ENCODE data around the gene LRRC1. TPM values are rescaled to one million over a fixed set of nuclear protein-coding genes. Genes with fewer than 3 reads are reported as not detected.

The LRRC1 gene
- total and polyA plus RNA-seq, 2 experiments from 2014 or later: 11.3 to 16.6 TPM

DNA sequence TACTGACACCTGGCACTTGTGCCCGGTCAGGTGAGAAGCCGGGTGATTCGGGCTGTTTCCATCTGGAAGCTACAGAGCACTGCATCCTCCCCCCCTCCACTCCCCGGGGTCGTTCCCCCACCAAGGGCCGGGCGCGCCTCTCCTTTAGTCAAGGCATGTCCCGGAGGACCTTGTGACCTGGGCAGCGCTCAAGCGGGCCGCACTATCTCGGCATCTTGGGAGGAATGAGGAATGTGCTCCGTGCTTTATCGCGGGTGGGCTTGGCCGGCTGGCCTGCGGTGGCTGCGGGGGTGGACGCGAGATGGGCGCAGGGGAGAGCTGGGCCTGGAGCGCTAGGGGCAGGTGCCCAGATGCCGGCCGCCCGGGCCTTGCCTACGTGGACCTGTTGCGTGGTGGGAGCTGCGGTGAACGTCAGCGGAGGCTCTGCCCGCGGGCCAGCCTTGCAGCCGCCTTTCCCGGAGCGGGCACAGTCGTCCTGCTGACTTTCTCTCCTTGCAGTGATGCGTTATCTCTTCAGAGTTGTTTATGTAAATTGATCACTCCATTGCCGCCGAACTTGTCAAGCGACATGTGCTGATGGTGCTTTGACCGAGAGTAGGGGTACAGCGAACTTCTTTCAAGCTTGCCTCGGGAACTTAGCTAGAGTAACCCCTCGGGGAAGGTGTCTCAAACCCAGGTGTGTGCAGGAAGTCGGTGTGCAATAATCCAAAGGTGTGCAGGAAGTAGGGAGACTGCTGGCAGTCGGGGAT is 1.1 kb downstream of the LRRC1 start:
- Mint-ChIP-seq H3K27me3 (ENCODE audit: insufficient read depth, low read depth, poor library complexity) (peaks cover 17% of the 10 kb centered on the region), H3K9me3 (no peaks in the 10 kb centered on the region; the same call in 2 of the 3 replicates), H3K36me3 (ENCODE audit: low read depth) (peaks cover 3% of the 10 kb centered on the region; the same call in 1 of the 3 replicates), H3K4me3 (peak overlapping the region; percentile 96), H3K27ac (peak overlapping the region; percentile 86; the same call in 1 of the 2 replicates), H3K4me1 (peaks cover 27% of the 10 kb centered on the region)
- Histone ChIP-seq H3K4me3 (peak overlapping the region; percentile 98), H3K4me1 (ENCODE audit: insufficient read depth) (peaks cover 6% of the 10 kb centered on the region), H3K27me3 (ENCODE audit: insufficient read depth) (peaks cover 23% of the 10 kb centered on the region), H3K36me3 (ENCODE audit: insufficient read depth) (no peaks in the 10 kb centered on the region), H3K9me2 (ENCODE audit: insufficient read depth) (no peaks in the 10 kb centered on the region), H3K4me2 (peak overlapping the region; percentile 99), H4K20me1 (replicated peaks; ENCODE audit: insufficient read depth) (peaks cover 11% of the 10 kb centered on the region), H3F3A (replicated peaks; ENCODE audit: low read depth) (0 out of 2 replicates have a peak, but pooled peaks cover 3% of the 10 kb centered on the region), H3K79me2 (replicated peaks; ENCODE audit: insufficient read depth) (peaks cover 50% of the 10 kb centered on the region), H2AFZ (peak overlapping the region; percentile 95), H3K27ac (ENCODE audit: low read depth) (no peak overlapping the region)
- peak; percentile 56 for DNase-seq (ENCODE audit: low spot score)
- TF ChIP-seq CREB1 (CRISPR knock-in tag; IDR thresholded peaks at IDR 0.05; ENCODE audit: low read depth) (0 out of 2 replicates have a peak, but pooled peaks have one; percentile 20), EZH2 (IDR thresholded peaks at IDR 0.05; ENCODE audit: low read depth, unreplicated experiment) (peak; percentile 26), ZNF114 (CRISPR knock-in tag; IDR thresholded peaks at IDR 0.05) (no peak)
- ATAC-seq: peak; percentile 13

DNA sequence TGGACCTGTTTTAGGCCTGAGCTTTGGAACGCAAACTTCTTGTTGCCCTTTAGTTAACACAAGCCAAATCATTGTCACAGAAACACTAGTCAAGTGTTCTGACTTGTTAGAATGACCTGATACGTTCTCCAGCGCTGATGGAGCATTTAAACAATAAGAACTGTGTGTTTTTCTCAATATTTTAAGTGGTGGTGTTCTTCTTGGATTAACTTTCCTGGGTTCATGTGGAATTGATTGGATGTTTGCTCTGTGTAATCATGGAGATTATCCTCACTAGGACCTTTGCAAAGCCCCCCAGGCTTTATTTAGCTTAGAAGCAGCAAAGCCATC is 1.6 kb downstream of the LRRC1 start:
- peak overlapping the region; percentile 96 for H3K4me3 Mint-ChIP-seq
- no peaks in the 10 kb centered on the region; the same call in 2 of the 3 replicates for H3K9me3 Mint-ChIP-seq
- TF ChIP-seq NANOG (IDR thresholded peaks at IDR 0.05; ENCODE audit: borderline replicate concordance): no peak
- TF ChIP-seq ZNF114 (CRISPR knock-in tag; IDR thresholded peaks at IDR 0.05): no peak
- no peak for TF ChIP-seq ZNF331 (CRISPR knock-in tag; IDR thresholded peaks at IDR 0.05; ENCODE audit: low read depth)
- TF ChIP-seq, protein P1, sequence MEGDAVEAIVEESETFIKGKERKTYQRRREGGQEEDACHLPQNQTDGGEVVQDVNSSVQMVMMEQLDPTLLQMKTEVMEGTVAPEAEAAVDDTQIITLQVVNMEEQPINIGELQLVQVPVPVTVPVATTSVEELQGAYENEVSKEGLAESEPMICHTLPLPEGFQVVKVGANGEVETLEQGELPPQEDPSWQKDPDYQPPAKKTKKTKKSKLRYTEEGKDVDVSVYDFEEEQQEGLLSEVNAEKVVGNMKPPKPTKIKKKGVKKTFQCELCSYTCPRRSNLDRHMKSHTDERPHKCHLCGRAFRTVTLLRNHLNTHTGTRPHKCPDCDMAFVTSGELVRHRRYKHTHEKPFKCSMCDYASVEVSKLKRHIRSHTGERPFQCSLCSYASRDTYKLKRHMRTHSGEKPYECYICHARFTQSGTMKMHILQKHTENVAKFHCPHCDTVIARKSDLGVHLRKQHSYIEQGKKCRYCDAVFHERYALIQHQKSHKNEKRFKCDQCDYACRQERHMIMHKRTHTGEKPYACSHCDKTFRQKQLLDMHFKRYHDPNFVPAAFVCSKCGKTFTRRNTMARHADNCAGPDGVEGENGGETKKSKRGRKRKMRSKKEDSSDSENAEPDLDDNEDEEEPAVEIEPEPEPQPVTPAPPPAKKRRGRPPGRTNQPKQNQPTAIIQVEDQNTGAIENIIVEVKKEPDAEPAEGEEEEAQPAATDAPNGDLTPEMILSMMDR (conservative IDR thresholded peaks at IDR 0.05; ENCODE audit: low read depth in 2 of 2): no peak
- TF ChIP-seq POLR2AphosphoS5 (IDR thresholded peaks at IDR 0.05; ENCODE audit: low read depth): no peak
- no peak for TF ChIP-seq ZNF462 (CRISPR knock-in tag; IDR thresholded peaks at IDR 0.05)
- no peak for TF ChIP-seq STAT1 (IDR thresholded peaks at IDR 0.05; ENCODE audit: unreplicated experiment)
- no peak for TF ChIP-seq ETS1 (IDR thresholded peaks at IDR 0.05)
- TF ChIP-seq EZH2 (IDR thresholded peaks at IDR 0.05; ENCODE audit: low read depth, unreplicated experiment): no peak
- no peak for TF ChIP-seq JUNB (IDR thresholded peaks at IDR 0.05; ENCODE audit: unreplicated experiment)

More for the DNA sequence above, 1.6 kb downstream of the LRRC1 start:
- ATAC-seq (no peak), DNase-seq (ENCODE audit: low spot score) (no peak)
- peak overlapping the region; percentile 95; the same call in 1 of the 2 replicates for H2AFZ ChIP-seq
- peak overlapping the region; percentile 99 for H3K4me2 ChIP-seq
- Mint-ChIP-seq H3K36me3 (ENCODE audit: low read depth) (no peaks in the 10 kb centered on the region; the same call in 2 of the 3 replicates), H3K4me1 (peaks cover 28% of the 10 kb centered on the region), H3K27ac (no peak overlapping the region), H3K27me3 (ENCODE audit: insufficient read depth, low read depth, poor library complexity) (peaks cover 17% of the 10 kb centered on the region)
- peaks cover 6% of the 10 kb centered on the region for H3K4me1 ChIP-seq (ENCODE audit: insufficient read depth)
- 0 out of 2 replicates have a peak, but pooled peaks cover 3% of the 10 kb centered on the region for H3F3A ChIP-seq (replicated peaks; ENCODE audit: low read depth)
- peaks cover 23% of the 10 kb centered on the region for H3K27me3 ChIP-seq (ENCODE audit: insufficient read depth)
- H3K27ac ChIP-seq (ENCODE audit: low read depth): no peak overlapping the region
- H4K20me1 ChIP-seq (replicated peaks; ENCODE audit: insufficient read depth): peaks cover 12% of the 10 kb centered on the region
- no peaks in the 10 kb centered on the region for H3K9me2 ChIP-seq (ENCODE audit: insufficient read depth)
- peaks cover 55% of the 10 kb centered on the region for H3K79me2 ChIP-seq (replicated peaks; ENCODE audit: insufficient read depth)
- no peaks in the 10 kb centered on the region for H3K36me3 ChIP-seq (ENCODE audit: insufficient read depth)
- peak overlapping the region; percentile 98 for H3K4me3 ChIP-seq
